OCI-LY1 (cell line): ENCODE results near the gene DRAP1.
"Not testable (repeated sequence)": the region's sequence is repeated elsewhere in the genome, so short reads cannot be mapped to it uniquely, and the experiment has no call there.

ENCODE experiments used
- H2AFZ ChIP-seq: fragments of 200-600 bp; sonication (generic), shearing (Covaris generic); 2 replicates; pipeline ENCODE4 v1.6.0; 2014; ENCODE audit warnings: antibody characterized with exemption, mild to moderate bottlenecking, low read length
- H3F3A ChIP-seq: fragments of 200-600 bp; sonication (generic), shearing (Covaris generic); 2 replicates; pipeline ENCODE4 v1.6.0; 2014; ENCODE audit warnings: mild to moderate bottlenecking, antibody characterized with exemption, low read length, moderate library complexity; ENCODE audit not compliant: insufficient read depth
- H3K27ac ChIP-seq: fragments of 200-600 bp; sonication (generic); 2 replicates; pipeline ENCODE4 v1.5.1; 2014; ENCODE audit warnings: low read length, mixed run types, mild to moderate bottlenecking, low read depth; ENCODE audit not compliant: poor library complexity, severe bottlenecking
- H3K27me3 ChIP-seq: fragments of 200-600 bp; sonication (generic); 2 replicates; pipeline ENCODE4 v1.6.0; 2014; ENCODE audit warnings: antibody characterized with exemption, mild to moderate bottlenecking, low read length, moderate library complexity; ENCODE audit not compliant: insufficient read depth
- H3K36me3 ChIP-seq: fragments of 200-600 bp; sonication (generic); 2 replicates; pipeline ENCODE4 v1.6.1; 2014; ENCODE audit warnings: mild to moderate bottlenecking, antibody characterized with exemption, low read length, moderate library complexity, mixed read lengths; ENCODE audit not compliant: insufficient read depth
- H3K4me1 ChIP-seq: fragments of 200-600 bp; sonication (generic); 2 replicates; pipeline ENCODE4 v1.5.1; 2014; ENCODE audit warnings: mild to moderate bottlenecking, low read length, moderate library complexity; ENCODE audit not compliant: insufficient read depth, severe bottlenecking
- H3K4me2 ChIP-seq: fragments of 200-600 bp; sonication (generic), shearing (Covaris generic); 2 replicates; pipeline ENCODE4 v1.6.1; 2014; ENCODE audit warnings: low read length
- H3K4me3 ChIP-seq: fragments of 200-600 bp; sonication (generic); 2 replicates; pipeline ENCODE4 v1.5.1; 2014; ENCODE audit warnings: low read length, low read depth, mild to moderate bottlenecking, mixed read lengths; ENCODE audit not compliant: poor library complexity, severe bottlenecking
- H3K79me2 ChIP-seq: fragments of 200-600 bp; shearing (Covaris generic); 2 replicates; pipeline ENCODE4 v1.6.1; 2016; ENCODE audit warnings: mixed run types, low read length, mixed read lengths; ENCODE audit not compliant: insufficient read depth
- H3K9ac ChIP-seq: fragments of 200-600 bp; sonication (generic), shearing (Covaris generic); 2 replicates; pipeline ENCODE4 v1.6.1; 2014; ENCODE audit warnings: mild to moderate bottlenecking, low read length, mixed read lengths
- H3K9me2 ChIP-seq: fragments of 200-600 bp; sonication (generic), shearing (Covaris generic); 2 replicates; pipeline ENCODE4 v1.6.1; 2014; ENCODE audit warnings: low read depth, mild to moderate bottlenecking, low read length, mixed read lengths
- H3K9me3 ChIP-seq: fragments of 200-600 bp; shearing (Covaris generic); 2 replicates; pipeline ENCODE4 v1.6.1; 2014; ENCODE audit warnings: low read length, mixed read lengths
- H4K20me1 ChIP-seq: fragments of 200-600 bp; sonication (generic), shearing (Covaris generic); 2 replicates; pipeline ENCODE4 v1.6.0; 2016; ENCODE audit warnings: mild to moderate bottlenecking, low read length; ENCODE audit not compliant: insufficient read depth
- CTCF ChIP-seq: fragments of 200-600 bp; sonication (generic), shearing (Covaris generic); IDR thresholded peaks from 2 replicates; pipeline ENCODE4 v1.5.1; 2017; ENCODE audit warnings: mild to moderate bottlenecking, antibody characterized with exemption, low read length, moderate library complexity, mixed read lengths
- EZH2 ChIP-seq: fragments of 200-600 bp; sonication (generic), shearing (Covaris generic); IDR thresholded peaks from 2 replicates; pipeline ENCODE4 v1.8.0; 2017; ENCODE audit warnings: borderline replicate concordance, mixed run types, mild to moderate bottlenecking, antibody characterized with exemption, low read length, moderate library complexity, mixed read lengths

The DRAP1 gene

GRCh38 chr11:65888163-65888814 is 30.9 kb upstream of the DRAP1 start, which contains the start of gene FIBP:
Gene FIBP, minus strand, starts transcription at chr11:65888471. Its CDS starts 53 bp downstream, at chr11:65888418.
- Histone ChIP-seq H3K9me2 (no peaks in the 10 kb centered on the region), H3K79me2 (no peaks in the 10 kb centered on the region), H3K4me3 (peak within 1 kb of the TSS; percentile 98), H3K27ac (peak within 1 kb of the TSS; percentile 70), H3K27me3 (no peaks in the 10 kb centered on the region), H3K9ac (peak within 1 kb of the TSS; percentile 90), H4K20me1 (no peaks in the 10 kb centered on the region), H3K4me2 (peak within 1 kb of the TSS; percentile 100), H3K36me3 (peaks cover 30% of the 10 kb centered on the region), H3K4me1 (peaks cover 58% of the 10 kb centered on the region), H3K9me3 (no peaks in the 10 kb centered on the region), H3F3A (peaks cover 5% of the 10 kb centered on the region), H2AFZ (peak within 1 kb of the TSS; percentile 50; the same call in 1 of the 2 replicates)
- TF ChIP-seq EZH2 (no peak), CTCF (peak; percentile 77)

- peaks cover 11% of the 10 kb centered on the region; the same call in 1 of the 2 replicates for H3K36me3 ChIP-seq
- H3K27me3 ChIP-seq, result no peaks in the 10 kb centered on the region
- H3K9ac ChIP-seq, result peak within 1 kb of the TSS; percentile 85
- no peaks in the 10 kb centered on the region for H3K9me2 ChIP-seq
- H3K79me2 ChIP-seq, result no peaks in the 10 kb centered on the region
- peak within 1 kb of the TSS; percentile 98 for H3K4me3 ChIP-seq
- H4K20me1 ChIP-seq, result no peaks in the 10 kb centered on the region
- H3F3A ChIP-seq, result peaks cover 5% of the 10 kb centered on the region
- peaks cover 63% of the 10 kb centered on the region for H3K4me1 ChIP-seq
- peak within 1 kb of the TSS; percentile 70 for H3K27ac ChIP-seq
- H3K4me2 ChIP-seq, result peak within 1 kb of the TSS; percentile 100
- H3K9me3 ChIP-seq, result no peaks in the 10 kb centered on the region
- TF ChIP-seq CTCF, result peak; percentile 16; the same call in 1 of the 2 replicates
- no peak for TF ChIP-seq EZH2
- H2AFZ ChIP-seq, result no peak within 1 kb of the TSS
Measured at GRCh38 chr11:65890324-65891218, 28.7 kb upstream of the DRAP1 start, which contains the start of gene CCDC85B. Gene CCDC85B, plus strand, starts transcription at chr11:65890673. Its CDS starts 111 bp downstream, at chr11:65890784.

GRCh38 chr11:65891219-65892136 is 27.7 kb upstream of the DRAP1 start:
- Histone ChIP-seq H4K20me1 (no peaks in the 10 kb centered on the region), H3F3A (peaks cover 5% of the 10 kb centered on the region), H3K79me2 (no peaks in the 10 kb centered on the region), H3K36me3 (peaks cover 5% of the 10 kb centered on the region; the same call in 1 of the 2 replicates), H2AFZ (no peak overlapping the region), H3K4me3 (peak overlapping the region; percentile 86), H3K27ac (peak overlapping the region; percentile 57), H3K9ac (peak overlapping the region; percentile 85), H3K27me3 (no peaks in the 10 kb centered on the region), H3K9me3 (no peaks in the 10 kb centered on the region), H3K4me1 (peaks cover 62% of the 10 kb centered on the region), H3K4me2 (peak overlapping the region; percentile 100), H3K9me2 (no peaks in the 10 kb centered on the region)
- TF ChIP-seq EZH2 (no peak), CTCF (peak; percentile 66)

DNA sequence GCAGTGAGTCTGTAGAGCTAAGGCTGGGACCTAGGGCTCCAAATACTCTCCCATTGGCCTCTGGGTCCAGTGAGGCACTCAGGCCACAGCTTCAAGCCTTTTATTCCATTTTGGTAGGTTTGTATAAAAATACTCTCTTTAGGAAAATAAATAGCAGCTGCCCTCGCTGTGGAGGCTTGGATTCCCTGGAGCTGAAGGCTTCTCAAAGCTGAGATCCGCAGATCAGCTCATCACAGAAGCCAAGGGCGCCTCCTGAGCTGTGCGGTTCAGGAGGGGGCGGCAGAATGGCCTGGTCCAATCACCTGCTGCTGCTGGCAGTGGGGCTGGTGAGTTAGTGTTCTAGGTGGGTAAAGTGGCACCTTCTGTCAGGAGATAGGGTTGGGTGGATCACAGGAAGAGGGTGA is 27.1 kb upstream of the DRAP1 start:
- H3K79me2 ChIP-seq, H3F3A ChIP-seq, H3K9me2 ChIP-seq, H3K36me3 ChIP-seq, H3K9me3 ChIP-seq, H2AFZ ChIP-seq, H3K27me3 ChIP-seq, H4K20me1 ChIP-seq: not testable (repeated sequence)
- peak overlapping the region; percentile 86 for H3K4me3 ChIP-seq
- H3K9ac ChIP-seq, result peak overlapping the region; percentile 85
- H3K27ac ChIP-seq, result peak overlapping the region; percentile 57
- peak overlapping the region; percentile 100 for H3K4me2 ChIP-seq
- peaks cover 56% of the 10 kb centered on the region for H3K4me1 ChIP-seq
